HG03280 (cell line): Measurements from ENCODE around the gene RSPH9.
A peak's percentile ranks its signal among the peaks of the same experiment; 100 is the strongest.

Source experiments
- ATAC-seq: cut with Tn5 transposase; IDR thresholded peaks from one replicate; pipeline ENCODE4 v1.9.1; 2021; ENCODE audit warnings: mild to moderate bottlenecking, moderate library complexity; ENCODE audit not compliant: unreplicated experiment

RSPH9 gene

GRCh38 chr6:43667245-43668150 lies 22.7 kb downstream of the RSPH9 start:
- peak; percentile 60 for ATAC-seq

- ATAC-seq = peak; percentile 57
These were observed 23.6 kb downstream of the RSPH9 start for GRCh38 chr6:43668151-43669028.

GRCh38 chr6:43669050-43669921 lies 24.4 kb downstream of the RSPH9 start:
- no peak for ATAC-seq

- no peak for ATAC-seq
These were observed 25.2 kb downstream of the RSPH9 start for GRCh38 chr6:43669922-43670622.

GRCh38 chr6:43670623-43670986 lies 25.8 kb downstream of the RSPH9 start:
- ATAC-seq = no peak

- no peak for ATAC-seq
These were observed 26.4 kb downstream of the RSPH9 start for GRCh38 chr6:43671011-43671800.

GRCh38 chr6:43671801-43672690 lies 27.2 kb downstream of the RSPH9 start:
- no peak for ATAC-seq

- no peak for ATAC-seq
These were observed 28.7 kb downstream of the RSPH9 start for GRCh38 chr6:43673444-43674084.

GRCh38 chr6:43674291-43674690 lies 29.5 kb downstream of the RSPH9 start:
- no peak for ATAC-seq

GRCh38 chr6:43674921-43675320 lies 30.1 kb downstream of the RSPH9 start:
- ATAC-seq = no peak

- no peak for ATAC-seq
These were observed 32.2 kb downstream of the RSPH9 start for GRCh38 chr6:43676962-43677606.

GRCh38 chr6:43677759-43678158 lies 32.9 kb downstream of the RSPH9 start:
- ATAC-seq = no peak

GRCh38 chr6:43678341-43678740 lies 33.5 kb downstream of the RSPH9 start:
- ATAC-seq = no peak

GRCh38 chr6:43679057-43679456 lies 34.2 kb downstream of the RSPH9 start:
- ATAC-seq = no peak

- ATAC-seq = no peak
These were observed 35.7 kb downstream of the RSPH9 start for GRCh38 chr6:43680308-43681200.

GRCh38 chr6:43681303-43681702 lies 36.5 kb downstream of the RSPH9 start:
- no peak for ATAC-seq
